M059J (cell line): ENCODE measurements around the gene QRICH2. TPM values are rescaled to one million over a fixed set of nuclear protein-coding genes. Genes with fewer than 3 reads are reported as not detected.
"Not testable (repeated sequence)": the region's sequence is repeated elsewhere in the genome, so short reads cannot be mapped to it uniquely, and the experiment has no call there.

Experiments used
- DNase-seq: peaks from one replicate; pipeline ENCODE4 v3.0.0-alpha.2; 2012; ENCODE audit warnings: low read depth
- total RNA-seq: library from RNA; depleted of rRNA; stranded (reverse); fragments of >200 nt; shearing (Covaris generic); gene quantifications from 2 replicates; pipeline ENCODE4 v1.2.3, GENCODE V29; 2014

Gene QRICH2
- total RNA-seq, 1 experiment from 2014 or later, result 1.9 TPM

- DNase-seq, result no peak
Observed at GRCh38 chr17:76278268-76278908, 29.7 kb downstream of the QRICH2 start.

- no peak for DNase-seq
Observed at GRCh38 chr17:76277300-76278267, 30.5 kb downstream of the QRICH2 start.

DNA sequence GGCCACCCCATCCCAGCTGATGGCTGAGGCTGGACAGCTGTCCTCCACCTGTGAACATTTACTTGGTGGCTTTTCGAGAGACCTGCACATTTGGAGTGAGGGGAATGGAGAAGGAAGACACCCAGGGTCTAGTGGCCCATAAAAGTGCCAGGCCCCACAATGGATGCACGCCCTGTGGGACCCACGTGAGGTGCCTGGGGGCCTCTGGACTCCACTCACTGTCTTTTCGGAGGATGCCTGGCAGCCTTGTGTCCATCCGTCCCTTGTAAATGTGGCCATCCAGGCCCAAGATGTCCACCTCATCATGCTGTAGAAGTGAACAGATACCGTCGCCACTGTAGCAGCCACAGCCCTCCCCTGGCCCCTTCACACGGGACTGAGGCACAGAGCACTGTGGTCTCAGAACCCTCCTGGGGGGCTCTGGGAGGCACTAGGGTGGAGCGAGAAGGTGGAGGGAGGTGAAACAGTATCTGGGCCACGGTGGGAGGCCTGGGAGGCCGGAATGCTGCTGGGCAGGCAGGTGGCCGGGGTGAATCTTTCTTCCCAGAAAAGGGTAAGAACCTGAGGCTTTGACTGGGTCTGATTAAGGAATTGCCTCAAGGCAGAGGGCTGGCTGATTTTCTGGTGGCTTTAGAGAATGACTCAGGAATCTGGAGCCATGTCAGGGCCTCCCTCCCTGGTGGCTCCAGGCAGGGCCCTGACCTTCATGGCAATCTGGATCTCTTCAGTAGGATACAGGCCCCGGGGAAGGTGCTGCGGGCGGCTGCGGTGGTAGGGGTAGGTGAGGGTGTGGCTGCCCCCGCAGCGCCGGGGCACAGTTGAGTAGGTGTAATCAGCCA, 31.4 kb downstream of the QRICH2 start:
- peak; percentile 93 for DNase-seq

GRCh38 chr17:76276069-76276431, 32.0 kb downstream of the QRICH2 start:
- DNase-seq, result no peak

GRCh38 chr17:76275382-76276068, 32.6 kb downstream of the QRICH2 start:
- no peak for DNase-seq

GRCh38 chr17:76274112-76274956, 33.7 kb downstream of the QRICH2 start:
- DNase-seq, result no peak

- no peak for DNase-seq
Observed at GRCh38 chr17:76273445-76274111, 34.5 kb downstream of the QRICH2 start.

DNA sequence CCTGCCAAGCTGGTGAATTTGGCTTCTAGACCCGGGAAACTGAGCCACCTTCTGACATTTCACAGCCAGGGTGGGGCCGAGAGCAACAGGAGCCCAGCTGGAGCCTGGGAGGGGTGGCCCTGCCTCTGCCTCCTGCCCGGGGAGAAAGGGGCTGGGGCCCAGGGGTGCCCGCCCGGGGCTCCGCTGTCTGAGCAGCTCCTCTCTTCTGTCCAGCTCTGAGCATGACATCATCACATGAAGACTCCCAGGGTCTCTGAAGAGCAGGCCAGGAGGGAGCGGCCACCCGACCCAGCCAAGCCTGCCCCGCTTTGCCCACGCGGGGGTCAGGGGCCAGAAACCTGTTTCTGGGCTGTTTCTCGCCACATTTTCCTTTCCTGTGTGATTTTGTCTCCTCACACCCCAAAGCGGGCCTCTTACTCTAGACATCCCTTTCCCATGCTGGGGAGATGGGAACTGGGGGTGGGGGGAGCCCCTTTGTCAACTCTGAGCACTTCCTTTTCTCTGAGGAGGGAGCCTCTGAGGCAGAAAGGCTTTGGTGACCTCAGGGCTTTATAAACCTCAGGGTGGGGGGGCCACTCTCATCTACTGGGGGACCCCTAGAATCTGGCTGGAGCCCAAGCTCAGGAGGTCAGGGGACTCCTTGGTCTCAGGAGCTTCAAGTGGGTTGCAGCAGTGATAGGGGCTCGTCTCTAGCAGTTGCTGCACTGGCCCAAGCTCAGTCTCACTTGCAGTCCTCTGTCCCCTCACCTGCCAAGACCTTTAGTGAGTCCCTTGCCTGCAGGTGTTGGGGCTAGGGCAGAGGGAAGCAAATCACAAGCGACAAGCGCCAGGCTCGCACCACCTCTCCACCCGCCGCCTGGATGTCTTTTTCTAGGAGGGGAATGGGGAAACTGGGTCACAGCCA, 35.3 kb downstream of the QRICH2 start:
- no peak for DNase-seq

DNA sequence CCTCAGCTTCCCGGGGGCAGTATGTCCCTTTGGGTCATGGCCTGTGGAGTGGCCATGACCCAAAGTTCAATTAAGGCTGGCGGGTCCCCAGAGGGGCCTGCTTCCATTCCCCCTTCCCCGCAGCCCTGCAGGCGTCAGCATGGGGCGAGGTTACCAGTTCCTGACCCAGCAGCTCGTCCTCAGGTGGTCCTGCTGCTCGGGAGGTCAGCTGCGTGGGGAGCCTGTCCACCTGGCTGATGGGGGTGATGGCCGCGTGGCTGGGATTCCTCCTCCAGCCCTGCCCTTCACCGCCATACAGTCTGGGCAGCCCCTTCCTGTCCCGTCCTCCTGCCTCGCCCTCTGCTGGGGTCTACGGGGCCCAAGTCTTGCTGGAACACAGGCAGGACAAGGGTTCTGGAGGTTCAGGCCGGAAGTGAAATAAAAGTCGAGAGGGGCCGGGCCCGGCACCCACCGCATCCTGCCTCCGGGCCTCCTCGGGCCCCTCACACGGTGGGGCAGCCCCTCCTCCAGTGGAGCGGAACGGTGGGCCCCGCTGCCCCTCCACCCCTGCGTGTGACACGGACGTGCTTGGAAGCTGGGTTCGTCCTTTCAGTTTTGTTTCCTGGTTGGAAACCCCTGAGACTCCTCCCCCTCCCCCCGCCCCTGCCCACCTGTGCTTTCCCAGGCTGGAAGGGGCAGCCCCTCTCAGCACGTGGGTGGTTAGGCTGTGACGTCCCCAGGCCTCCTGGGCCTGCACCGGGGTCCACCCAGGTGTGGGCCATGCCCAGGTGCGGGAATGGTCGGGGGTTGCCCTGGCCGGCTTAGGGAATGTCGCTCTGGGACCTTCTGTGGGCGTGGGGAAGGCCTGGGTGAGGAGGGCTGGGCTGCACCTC, 36.2 kb downstream of the QRICH2 start:
- DNase-seq, result no peak

DNA sequence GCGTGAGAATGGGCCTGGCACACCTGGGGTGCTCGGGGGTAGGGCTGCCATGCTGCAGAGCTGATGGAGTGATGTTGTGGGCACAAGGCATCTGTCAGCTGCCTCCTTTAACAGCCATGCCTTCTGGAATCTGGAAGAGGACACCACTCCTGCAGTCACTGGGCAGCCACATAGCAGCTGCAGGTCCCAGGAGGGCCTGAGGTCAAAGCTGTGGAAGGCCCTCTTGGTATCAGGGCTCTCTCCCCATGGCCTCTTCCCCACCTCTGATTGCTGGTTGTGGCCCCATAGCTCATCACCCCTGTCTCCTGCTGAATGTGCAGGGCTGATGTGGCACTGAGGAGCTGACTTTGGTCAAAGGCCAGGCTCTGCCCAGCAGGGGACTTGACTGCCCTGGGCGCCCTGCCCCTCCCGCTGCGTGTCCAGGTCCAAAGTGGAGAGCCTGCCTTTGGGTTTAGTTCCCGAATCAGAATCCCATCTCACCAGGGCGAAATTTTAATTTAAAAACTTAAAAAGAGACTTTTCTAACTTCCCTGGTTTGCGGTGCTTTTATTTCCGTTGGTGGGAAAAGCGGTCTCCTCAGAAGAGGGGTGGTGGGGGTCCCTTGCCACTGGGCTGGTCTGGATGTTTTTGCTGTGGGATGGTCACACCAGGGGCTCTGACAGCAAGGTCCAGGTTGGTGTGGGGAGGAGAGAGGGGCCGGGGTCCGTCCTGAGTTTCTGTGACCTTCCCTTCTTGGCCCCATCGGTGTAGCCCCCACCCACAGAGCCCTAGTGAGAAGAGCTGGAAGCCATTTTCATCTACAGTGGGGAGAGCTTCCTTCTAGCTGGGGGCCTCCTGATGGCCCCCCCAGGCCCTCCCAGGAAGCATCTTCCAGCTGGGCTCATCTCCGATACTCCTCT, 37.1 kb downstream of the QRICH2 start:
- no peak for DNase-seq

DNA sequence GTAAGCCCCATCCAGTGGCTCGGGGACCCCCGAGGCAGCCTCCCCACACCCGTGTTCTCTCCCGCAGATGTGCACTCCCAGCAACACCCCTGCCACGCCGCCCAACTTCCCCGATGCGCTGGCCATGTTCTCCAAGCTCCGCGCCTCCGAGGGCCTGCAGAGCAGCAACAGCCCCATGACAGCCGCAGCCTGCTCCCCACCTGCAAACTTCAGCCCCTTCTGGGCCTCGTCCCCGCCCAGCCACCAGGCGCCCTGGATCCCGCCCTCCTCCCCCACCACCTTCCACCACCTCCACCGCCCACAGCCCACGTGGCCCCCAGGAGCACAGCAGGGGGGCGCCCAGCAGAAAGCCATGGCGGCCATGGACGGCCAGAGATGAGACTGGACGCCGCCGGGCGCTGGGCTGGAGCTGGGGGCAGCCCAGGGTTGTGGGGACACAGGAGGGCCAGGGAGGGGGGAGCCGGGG, 37.9 kb downstream of the QRICH2 start:
- DNase-seq, result no peak

DNA sequence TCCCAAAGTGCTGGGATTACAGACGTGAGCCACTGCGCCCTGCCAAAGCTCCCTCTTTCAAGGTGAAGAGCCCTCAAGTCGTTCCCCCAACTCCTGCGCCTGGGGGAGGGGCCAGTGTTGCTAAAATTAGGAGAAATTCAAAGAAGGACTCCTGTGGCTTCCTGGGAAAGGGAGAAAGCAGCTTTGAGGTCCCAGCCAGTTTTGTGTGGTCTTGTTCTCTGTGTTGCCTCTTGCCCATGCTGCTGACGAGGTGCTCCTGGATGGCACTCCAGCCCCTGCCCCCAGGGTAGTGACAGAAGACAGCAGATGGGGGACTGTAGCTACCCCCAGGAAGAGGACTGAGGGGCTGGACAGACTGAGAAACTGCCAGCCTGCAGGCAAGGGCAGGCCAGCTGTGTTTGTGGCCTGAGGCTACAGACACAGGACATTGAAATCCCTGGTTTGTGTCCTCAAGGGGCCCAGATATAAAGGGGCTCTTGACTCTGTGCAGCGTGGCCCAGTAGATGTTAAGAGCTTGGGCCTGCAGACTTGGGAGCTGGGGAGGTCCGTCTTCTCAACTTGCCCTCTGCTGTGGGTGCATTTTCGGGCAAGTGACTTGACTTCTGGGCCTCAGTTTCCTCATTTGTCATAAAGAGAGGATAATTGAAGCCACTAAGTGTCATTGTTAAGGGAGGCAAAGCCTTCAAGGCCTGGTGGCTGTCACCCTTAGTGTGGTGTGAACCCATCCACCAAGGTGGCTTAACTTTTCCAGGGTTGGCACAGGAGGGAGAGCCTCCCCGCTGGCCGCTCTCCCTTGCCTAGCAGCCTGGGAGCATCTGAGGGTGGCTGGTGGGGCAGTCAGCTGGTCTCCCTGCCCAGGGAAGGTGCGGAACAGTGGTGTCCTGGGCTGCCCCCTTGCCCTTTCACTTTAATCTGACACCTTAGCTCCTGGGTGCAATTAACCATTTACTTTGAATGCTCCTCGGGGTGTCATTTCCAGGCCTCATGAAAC, 38.8 kb downstream of the QRICH2 start:
- DNase-seq, result no peak

GRCh38 chr17:76268015-76268749, 39.9 kb downstream of the QRICH2 start:
- no peak for DNase-seq

DNA sequence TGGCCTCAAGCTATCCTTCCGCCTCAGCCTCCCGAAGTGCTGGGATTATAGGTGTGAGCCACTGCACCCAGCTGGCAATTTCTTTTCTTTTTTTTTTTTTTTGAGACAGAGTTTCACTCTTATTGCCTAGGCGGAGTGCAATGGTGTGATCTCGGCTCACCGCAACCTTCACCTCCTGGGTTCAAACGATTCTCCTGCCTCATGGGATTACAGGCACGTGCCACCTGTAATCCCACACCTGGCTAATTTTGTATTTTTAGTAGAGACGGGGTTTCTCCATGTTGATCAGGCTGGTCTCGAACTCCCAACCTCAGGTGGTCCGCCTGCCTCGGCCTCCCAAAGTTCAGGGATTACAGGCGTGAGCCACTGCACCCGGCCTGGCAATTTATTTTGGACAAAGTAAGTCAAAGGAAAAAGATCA, 40.5 kb downstream of the QRICH2 start:
- not testable (repeated sequence) for DNase-seq

DNA sequence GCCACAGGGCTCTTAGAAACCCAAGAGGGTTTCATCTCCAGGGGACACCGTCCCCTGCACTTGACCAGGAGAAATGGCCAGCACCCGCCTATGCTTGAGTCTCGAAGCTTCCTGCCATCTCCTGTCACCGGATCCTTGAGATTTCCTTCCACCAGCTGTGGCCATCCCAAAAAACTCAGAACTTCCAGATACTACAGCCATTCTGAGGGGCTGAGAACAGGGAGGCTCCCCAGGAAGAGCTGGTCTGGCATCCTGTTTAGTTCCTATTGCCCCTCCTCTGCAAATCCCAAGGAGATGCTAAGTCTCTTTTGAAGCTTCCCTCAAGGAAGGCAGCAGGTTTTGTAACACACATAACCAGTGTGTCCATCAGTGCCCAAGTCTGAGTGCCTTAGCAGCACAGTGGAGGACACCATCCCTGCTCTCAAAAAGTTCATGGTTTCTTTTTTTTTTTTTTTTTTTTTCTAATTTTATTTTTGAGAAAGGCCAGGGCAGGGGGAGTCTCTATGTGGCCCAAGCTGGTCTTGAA, 41.0 kb downstream of the QRICH2 start:
- DNase-seq, result no peak
